GM21360 (cell line): ENCODE measurements around the gene SVIL.
"Not testable (repeated sequence)": the region's sequence is repeated elsewhere in the genome, so short reads cannot be mapped to it uniquely, and the experiment has no call there.

Experiments
- ATAC-seq: cut with Tn5 transposase; IDR thresholded peaks from one replicate; pipeline ENCODE4 v1.9.1; 2021; ENCODE audit warnings: mild to moderate bottlenecking, moderate library complexity; ENCODE audit not compliant: unreplicated experiment

The SVIL gene

DNA sequence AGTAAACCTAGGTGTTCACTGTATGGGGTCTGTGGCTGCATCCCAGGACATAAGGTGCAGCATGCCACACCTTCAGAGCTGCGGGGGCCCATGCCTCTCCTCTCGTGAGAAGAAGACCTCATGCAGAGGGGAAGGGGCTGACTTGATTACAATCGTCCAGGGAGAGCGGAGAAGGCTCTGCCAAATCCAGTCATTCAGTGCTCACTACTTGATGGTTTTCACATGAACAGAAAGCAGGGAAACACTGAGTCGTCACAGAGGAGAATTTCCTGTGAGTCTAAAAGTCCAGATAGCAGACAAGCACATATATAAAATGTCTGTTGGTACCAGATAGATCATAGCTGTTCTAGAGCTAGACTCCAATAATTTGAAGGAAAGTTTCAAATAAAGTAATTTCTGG, 52.0 kb downstream of the SVIL start:
- ATAC-seq = not testable (repeated sequence)

GRCh38 chr10:29579455-29579970, 55.3 kb downstream of the SVIL start:
- ATAC-seq = no peak

GRCh38 chr10:29578457-29578856, 56.3 kb downstream of the SVIL start:
- no peak for ATAC-seq

DNA sequence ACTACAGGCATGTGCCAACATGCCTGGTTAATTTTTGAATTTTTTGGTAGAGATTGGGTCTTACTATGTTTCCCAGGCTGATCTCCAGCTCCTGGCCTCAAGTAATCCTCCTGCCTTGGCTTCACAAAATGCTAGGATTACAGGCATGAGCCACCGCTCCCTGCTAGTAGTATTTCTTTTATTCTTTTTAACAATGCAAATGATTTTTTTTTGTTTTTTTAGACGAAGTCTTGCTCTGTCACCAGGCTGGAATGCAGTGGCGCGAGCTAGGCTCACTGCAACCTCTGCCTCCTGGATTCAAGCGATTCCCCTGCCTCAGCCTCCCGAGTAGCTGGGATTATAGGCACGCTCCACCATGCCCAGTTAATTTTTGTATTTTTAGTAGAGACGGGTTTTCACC, 58.1 kb downstream of the SVIL start:
- ATAC-seq = no peak

- ATAC-seq = no peak
These were observed 59.7 kb downstream of the SVIL start for GRCh38 chr10:29575098-29575455.

GRCh38 chr10:29574212-29575097, 60.3 kb downstream of the SVIL start:
- ATAC-seq = not testable (repeated sequence)

DNA sequence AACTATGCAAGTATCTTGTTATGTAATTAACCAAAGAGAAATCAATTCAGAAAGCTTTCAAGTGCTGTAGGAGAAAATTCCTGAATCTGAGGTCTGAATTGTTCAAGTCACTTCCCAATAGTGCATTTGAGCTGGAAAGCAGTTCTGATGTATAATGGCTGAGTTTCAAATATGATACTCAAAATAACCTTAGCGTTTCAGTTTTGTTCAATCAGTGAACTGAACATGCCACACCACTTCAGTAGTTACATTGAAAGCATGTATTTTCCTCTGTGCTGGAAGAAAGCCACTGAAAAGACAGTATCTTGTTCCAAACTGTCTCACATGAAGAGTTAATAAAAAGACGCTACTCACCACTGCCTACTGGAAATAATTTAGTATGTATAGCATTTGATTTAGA, 64.5 kb downstream of the SVIL start:
- ATAC-seq = not testable (repeated sequence)

DNA sequence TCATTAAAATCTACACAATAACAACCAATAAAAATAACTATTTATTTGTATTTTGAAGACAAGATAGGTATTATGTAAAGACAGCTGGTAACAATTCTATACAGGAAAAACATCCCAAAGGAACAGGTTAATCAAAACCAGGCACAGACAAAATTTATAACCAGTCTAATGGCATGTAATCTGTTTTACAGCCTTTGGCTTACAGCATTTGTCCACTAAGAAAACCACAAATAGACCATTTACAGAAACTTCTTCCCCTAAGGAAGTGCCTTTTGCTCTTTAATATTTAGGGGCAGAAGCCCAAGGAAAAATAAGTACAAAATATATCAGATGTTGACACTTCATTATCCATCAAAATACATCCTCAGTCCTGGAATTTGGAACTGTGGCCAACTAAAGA, 65.0 kb downstream of the SVIL start:
- ATAC-seq = no peak

GRCh38 chr10:29567003-29567402, 67.8 kb downstream of the SVIL start:
- no peak for ATAC-seq

DNA sequence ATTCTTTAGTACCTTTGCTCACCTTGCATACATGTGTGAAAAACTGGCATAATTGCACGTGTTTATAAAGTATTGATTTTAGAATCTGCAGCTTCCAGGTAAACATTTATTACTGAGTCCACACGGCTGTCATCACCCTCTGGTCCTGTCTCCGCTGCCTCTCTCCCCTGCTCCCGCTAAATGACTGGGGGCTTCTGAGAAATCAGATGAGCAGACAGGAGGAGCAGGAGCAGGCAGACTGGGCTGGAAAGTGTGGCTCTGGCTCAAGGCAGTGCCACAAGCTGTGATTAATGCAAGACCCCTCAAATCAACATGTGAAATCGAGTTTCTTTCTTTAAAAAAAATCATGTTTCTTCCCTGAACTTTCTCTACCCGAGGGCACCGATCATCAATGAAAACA, 68.6 kb downstream of the SVIL start:
- ATAC-seq = not testable (repeated sequence)

DNA sequence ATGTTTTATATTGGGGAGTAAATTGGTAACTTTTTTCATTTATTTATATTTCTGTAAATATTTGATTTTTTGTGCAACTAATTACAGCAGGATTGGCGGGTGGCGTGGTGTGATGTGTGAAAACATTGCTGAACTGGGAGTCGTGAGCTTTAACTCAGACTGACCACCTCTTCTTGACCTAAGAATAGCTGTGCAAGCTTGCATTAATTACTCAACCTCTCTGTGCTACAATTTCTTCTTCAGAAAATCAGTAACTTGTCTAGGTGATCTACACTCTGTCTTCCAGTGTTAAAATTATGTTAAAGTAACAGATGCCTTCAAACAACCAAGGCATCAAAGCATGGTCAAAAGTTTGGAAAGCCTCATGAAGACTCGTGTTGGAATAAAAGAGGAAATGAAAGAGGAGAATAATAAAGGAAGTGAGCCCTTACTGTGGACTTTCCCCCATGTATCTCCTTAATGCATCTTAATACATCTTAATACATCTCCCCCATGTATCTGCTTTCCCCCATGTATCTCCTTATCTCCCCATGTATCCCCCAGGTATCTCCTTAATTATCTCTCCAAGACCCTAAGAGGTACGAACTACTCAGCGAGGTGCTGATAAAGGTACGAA, 71.2 kb downstream of the SVIL start:
- no peak for ATAC-seq

DNA sequence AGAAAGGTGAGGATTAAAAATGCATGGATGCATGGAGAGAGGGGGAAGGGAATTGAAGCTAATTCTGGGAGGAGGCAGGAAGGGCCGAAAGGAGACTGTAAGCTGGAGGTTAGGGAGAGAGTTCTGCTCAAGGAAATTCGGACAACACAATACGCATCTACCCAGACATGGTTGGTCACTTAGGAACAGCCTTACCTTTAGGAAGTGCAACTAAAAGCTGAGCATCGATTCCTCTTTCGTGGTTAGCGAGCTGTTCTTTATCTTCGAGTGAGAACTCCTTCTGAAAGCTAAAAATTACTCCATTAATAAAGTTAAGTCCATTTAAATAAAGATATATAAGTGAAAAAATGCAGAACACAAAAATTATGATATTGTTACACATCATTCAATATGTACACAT, 71.8 kb downstream of the SVIL start:
- peak; percentile 66 for ATAC-seq

DNA sequence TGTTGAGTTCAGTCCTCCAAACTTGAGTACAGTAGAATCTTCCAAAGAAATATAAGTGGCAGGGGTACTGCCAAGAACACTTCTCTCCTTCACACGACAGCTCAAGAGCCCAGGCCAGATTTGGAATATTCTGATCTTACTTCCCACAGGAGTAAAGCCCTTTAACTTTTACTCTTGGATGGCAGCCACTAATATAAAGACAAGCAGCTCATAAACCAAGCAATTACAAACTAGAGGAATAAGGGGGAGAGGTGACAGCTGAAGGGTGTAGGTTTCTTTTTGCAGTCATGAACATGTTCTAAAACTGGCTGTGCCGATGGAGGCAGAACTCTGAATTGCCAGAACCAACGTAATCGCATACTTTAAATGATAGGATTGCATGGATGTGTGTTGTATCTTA, 74.8 kb downstream of the SVIL start:
- no peak for ATAC-seq

- no peak for ATAC-seq
These were observed 77.1 kb downstream of the SVIL start for GRCh38 chr10:29557665-29558064.

- ATAC-seq = no peak
These were observed 78.9 kb downstream of the SVIL start for GRCh38 chr10:29555746-29556481.

DNA sequence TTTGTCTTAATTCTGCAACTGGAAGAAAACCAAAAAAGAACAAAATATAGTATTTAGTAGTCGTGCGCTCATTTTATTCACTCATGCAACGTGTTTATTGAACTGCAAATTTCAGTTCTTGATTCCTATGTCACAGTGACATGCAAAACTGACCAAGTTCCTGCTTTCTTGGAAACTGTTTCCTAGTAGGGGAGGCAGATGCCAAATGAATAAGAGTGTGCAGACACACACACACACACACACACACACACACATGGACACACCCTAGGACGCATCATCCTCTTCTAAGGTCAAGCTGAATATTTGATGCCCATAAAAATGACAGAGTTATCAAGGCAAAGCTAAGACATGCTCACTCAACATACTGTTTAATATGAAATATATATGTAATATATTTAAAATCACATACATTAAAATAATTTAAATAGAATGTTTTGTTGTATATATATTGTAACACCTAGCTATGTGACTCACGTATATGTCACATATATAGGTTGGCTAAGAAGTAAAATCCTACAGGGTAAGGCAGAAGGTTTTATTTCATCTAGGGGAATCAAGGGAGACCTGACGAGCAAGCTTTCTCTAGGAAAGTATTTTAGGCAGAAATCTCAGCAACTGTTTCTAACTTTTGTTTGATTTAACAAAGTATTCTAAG, 79.6 kb downstream of the SVIL start:
- no peak for ATAC-seq

- no peak for ATAC-seq
These were observed 80.1 kb downstream of the SVIL start for GRCh38 chr10:29554660-29555059.

DNA sequence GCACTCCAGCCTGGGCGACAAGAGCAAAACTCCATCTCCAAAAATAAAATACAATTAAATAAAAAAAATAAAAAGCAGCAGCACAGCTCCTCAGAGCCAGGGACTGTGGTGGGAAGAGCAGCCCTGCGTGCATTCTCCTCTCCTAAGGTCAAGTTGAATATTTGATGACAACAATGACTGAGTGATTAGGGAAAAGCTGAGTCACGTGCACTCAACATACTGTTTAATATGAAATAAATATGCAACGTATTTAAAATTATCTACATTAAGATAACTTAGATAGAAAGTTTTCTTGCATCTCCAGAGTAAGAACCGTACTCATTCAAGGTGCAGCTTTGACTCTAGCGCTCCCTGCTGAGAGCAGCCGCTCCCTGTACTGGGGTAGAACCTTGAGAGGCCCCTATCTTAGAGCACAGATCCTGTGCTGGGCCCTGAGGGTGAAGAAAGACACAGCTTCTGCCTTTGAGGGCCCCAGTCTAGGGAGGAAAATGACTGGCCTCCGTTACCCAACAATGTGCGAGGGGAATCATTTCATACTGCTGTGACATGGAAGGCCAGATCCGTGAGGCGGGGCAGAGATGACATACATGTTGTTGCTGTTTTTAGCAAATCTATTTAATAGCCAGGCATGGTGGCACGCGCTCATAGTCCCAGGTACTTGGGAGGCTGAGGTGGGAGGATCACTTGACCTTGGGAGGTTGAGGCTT, 81.1 kb downstream of the SVIL start:
- ATAC-seq = no peak

- ATAC-seq = not testable (repeated sequence)
These were observed 81.7 kb downstream of the SVIL start for GRCh38 chr10:29553116-29553515.

GRCh38 chr10:29549493-29549892, 85.3 kb downstream of the SVIL start:
- ATAC-seq = not testable (repeated sequence)
